Measurements from ENCODE around the gene AIPL1. TPM values are rescaled to one million over a fixed set of nuclear protein-coding genes. Genes with fewer than 3 reads are reported as not detected.

The AIPL1 gene
- total RNA-seq, 1 donor from 2014 or later = not detected

DNA sequence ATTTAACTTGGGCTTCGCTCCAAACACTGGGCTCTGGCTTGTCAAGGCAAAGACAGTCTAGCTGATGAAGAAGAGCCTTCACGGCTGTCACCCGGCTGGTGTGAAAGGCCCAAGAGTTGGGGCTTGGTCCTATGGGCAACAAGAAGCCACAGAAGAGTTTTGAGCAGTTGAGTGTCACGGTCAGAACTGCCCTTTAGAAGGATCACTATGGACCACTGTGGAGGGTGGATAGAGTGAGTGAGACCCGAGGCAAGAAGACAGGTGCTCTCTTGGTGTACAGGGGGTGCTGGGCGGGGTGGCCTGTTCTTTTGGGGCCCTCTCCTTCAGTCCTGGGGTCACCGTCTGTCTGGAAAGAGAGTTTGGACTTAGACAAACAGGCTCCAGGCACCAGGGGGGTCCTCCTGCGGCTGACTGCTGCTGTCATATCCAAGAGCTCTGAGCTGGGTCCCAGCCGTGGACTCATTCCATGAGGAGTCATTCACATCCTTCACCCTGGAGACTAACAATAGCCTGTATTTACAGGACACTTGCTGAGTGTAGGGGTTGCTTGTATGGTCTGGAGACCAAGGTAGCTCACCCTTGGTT is 11.7 kb upstream of the AIPL1 start:
- peaks cover 3% of the 10 kb centered on the region for H3K36me3 Mint-ChIP-seq (ENCODE audit: low read depth, unreplicated experiment)
- H3K4me1 Mint-ChIP-seq (ENCODE audit: unreplicated experiment) = peaks cover 28% of the 10 kb centered on the region
- H3K4me3 Mint-ChIP-seq (ENCODE audit: unreplicated experiment) = no peak overlapping the region
- no peaks in the 10 kb centered on the region for H3K9me3 Mint-ChIP-seq (ENCODE audit: unreplicated experiment)
- TF ChIP-seq, protein P1, sequence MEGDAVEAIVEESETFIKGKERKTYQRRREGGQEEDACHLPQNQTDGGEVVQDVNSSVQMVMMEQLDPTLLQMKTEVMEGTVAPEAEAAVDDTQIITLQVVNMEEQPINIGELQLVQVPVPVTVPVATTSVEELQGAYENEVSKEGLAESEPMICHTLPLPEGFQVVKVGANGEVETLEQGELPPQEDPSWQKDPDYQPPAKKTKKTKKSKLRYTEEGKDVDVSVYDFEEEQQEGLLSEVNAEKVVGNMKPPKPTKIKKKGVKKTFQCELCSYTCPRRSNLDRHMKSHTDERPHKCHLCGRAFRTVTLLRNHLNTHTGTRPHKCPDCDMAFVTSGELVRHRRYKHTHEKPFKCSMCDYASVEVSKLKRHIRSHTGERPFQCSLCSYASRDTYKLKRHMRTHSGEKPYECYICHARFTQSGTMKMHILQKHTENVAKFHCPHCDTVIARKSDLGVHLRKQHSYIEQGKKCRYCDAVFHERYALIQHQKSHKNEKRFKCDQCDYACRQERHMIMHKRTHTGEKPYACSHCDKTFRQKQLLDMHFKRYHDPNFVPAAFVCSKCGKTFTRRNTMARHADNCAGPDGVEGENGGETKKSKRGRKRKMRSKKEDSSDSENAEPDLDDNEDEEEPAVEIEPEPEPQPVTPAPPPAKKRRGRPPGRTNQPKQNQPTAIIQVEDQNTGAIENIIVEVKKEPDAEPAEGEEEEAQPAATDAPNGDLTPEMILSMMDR (IDR thresholded peaks at IDR 0.05; ENCODE audit: unreplicated experiment) = no peak
- no peak overlapping the region for H3K27ac Mint-ChIP-seq (ENCODE audit: unreplicated experiment)
- no peak for DNase-seq (ENCODE audit: low spot score)
- peaks cover 4% of the 10 kb centered on the region for H3K27me3 Mint-ChIP-seq (ENCODE audit: unreplicated experiment)

DNA sequence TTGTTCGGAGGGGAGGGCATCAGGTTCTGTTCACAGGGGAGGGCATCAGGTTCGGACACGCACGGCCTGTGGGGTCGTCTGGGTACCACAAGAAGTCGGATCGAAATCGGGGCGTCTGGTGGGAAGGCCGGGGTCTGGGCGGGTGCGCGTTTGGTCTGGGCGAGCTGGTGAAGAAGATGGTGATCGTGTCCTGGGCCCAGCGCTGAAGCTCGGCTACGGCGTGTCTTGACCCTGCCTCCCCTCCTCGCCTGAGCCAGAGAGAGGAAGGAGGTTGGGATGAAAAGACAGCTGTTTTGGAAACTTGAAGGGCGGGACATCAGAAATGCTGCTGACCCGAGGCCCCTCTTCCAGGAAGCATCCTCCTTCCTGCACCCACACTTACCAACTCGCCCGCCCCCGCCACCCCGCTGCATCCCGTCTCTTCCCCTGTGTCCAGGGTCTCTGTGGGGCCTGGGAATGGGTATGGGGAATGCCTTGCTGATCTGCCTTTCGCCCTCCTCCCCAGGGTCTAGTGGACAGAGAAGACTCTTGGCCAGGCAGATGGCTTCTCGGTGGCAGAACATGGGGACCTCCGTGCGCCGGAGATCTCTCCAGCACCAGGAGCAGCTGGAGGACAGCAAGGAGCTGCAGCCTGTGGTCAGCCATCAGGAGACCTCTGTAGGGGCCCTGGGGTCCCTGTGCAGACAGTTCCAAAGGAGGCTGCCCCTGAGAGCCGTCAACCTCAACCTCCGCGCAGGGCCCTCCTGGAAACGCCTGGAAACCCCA is 9.8 kb upstream of the AIPL1 start:
- DNase-seq (ENCODE audit: low spot score) = no peak
- Mint-ChIP-seq H3K9me3 (ENCODE audit: unreplicated experiment) (no peaks in the 10 kb centered on the region), H3K27me3 (ENCODE audit: unreplicated experiment) (peaks cover 4% of the 10 kb centered on the region), H3K4me3 (ENCODE audit: unreplicated experiment) (peak overlapping the region; percentile 93), H3K27ac (ENCODE audit: unreplicated experiment) (peak overlapping the region; percentile 61), H3K36me3 (ENCODE audit: low read depth, unreplicated experiment) (peaks cover 3% of the 10 kb centered on the region), H3K4me1 (ENCODE audit: unreplicated experiment) (peaks cover 16% of the 10 kb centered on the region)
- TF ChIP-seq, protein P1 (IDR thresholded peaks at IDR 0.05; ENCODE audit: unreplicated experiment) = no peak

DNA sequence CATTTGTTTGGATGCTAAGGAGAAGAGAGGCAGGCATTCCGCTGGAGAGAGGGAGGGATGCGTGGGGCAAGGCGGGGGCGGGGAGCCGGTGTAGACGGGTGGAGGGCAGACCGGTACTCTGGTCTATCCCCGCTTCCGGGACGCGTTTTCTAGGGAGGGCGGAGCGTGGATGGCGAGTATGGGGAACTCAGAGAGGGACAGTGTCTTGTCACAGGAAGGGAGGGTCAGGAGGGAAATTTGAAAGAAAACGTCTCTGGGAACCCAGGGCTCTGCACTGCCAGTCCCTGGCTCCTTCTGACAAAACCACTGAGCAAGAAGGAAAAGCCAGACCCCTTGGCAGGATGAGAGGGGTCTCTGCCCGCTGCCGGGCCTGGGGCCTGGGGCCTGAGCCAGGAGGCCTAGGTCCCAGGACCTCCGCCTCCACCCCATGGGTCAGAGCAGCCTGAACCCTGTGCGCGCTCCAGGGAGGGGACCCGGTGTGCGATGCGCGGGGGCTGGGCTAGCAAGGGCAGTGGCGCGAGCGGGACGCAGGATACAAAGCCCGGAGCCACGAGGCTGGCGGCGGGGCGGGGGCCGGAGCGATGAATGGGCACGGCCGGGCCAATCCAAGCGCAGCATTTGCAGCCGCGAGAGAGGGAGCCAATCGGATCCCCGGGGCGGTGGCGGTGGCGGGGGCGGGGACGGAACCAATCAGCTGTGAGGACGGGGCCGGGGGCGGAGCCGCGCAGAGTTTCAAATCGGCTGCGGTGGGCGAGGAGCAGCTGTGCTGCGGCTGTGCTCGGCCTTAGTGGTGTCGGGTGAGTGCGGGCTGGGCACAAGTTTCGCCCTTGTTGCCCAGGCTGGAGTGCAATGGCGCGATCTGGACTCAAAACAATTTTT is 9.0 kb upstream of the AIPL1 start, which contains the start of gene PIMREG:
TSS of gene PIMREG (plus strand) at position 764 of the 879 bp plus-strand sequence. CDS start 656 bp downstream, outside the sequence.
- Mint-ChIP-seq H3K27ac (ENCODE audit: unreplicated experiment) (peak within 1 kb of the TSS; percentile 69), H3K27me3 (ENCODE audit: unreplicated experiment) (peaks cover 4% of the 10 kb centered on the region), H3K36me3 (ENCODE audit: low read depth, unreplicated experiment) (peaks cover 3% of the 10 kb centered on the region), H3K9me3 (ENCODE audit: unreplicated experiment) (no peaks in the 10 kb centered on the region), H3K4me3 (ENCODE audit: unreplicated experiment) (peak within 1 kb of the TSS; percentile 93), H3K4me1 (ENCODE audit: unreplicated experiment) (peaks cover 16% of the 10 kb centered on the region)
- peak; percentile 99 for DNase-seq (ENCODE audit: low spot score)
- TF ChIP-seq, protein P1 (IDR thresholded peaks at IDR 0.05; ENCODE audit: unreplicated experiment) = no peak

DNA sequence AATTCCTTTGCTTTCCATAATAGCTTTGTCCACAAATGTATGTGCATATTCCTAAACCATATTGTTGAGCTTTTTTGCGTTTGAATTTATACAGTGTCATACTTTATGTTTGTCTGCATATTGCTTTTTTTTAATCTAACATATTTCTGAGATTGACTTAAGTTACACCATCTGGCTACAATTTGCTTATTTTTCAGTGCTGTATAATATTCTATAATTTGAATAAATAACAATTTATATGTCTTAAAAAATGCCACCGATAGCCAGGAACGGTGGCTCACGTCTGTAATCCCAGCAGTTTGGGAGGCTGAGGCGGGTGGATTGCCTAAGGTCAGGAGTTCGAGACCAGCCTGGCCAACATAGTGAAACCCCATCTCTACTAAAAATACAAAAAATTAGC is 7.9 kb upstream of the AIPL1 start:
- Mint-ChIP-seq H3K9me3 (ENCODE audit: unreplicated experiment) (no peaks in the 10 kb centered on the region), H3K27me3 (ENCODE audit: unreplicated experiment) (peaks cover 4% of the 10 kb centered on the region), H3K36me3 (ENCODE audit: low read depth, unreplicated experiment) (peaks cover 3% of the 10 kb centered on the region), H3K4me1 (ENCODE audit: unreplicated experiment) (peaks cover 16% of the 10 kb centered on the region), H3K4me3 (ENCODE audit: unreplicated experiment) (no peak overlapping the region), H3K27ac (ENCODE audit: unreplicated experiment) (no peak overlapping the region)
- TF ChIP-seq, protein P1 (IDR thresholded peaks at IDR 0.05; ENCODE audit: unreplicated experiment) = no peak
- DNase-seq (ENCODE audit: low spot score) = no peak

All from endothelial cell (in vitro differentiated cells).